ENCODE results near the gene APOB. TPM values are rescaled to one million over a fixed set of nuclear protein-coding genes. Genes with fewer than 3 reads are reported as not detected.

The APOB gene
- total RNA-seq, 1 experiment from 2014 or later = 1.5 TPM

- H3K27ac Mint-ChIP-seq = no peak overlapping the region
- ATAC-seq (peak; percentile 57), DNase-seq (ENCODE audit: low spot score) (no peak)
- CTCF ChIA-PET = interaction anchor here (0.6 to 1.4 kb wide), 2 partner anchors 21 to 323 kb away, joined by 4 to 5 read pairs; no protein-coding TSS in a partner anchor
- no peak overlapping the region for H3K4me3 Mint-ChIP-seq
- peaks cover 19% of the 10 kb centered on the region for H3K4me1 Mint-ChIP-seq
- no peaks in the 10 kb centered on the region for H3K36me3 Mint-ChIP-seq
- H3K27me3 Mint-ChIP-seq (ENCODE audit: low read depth) = no peaks in the 10 kb centered on the region
- H3K9me3 Mint-ChIP-seq = no peaks in the 10 kb centered on the region
- POLR2A ChIA-PET = no interaction called here
- TF ChIP-seq RELA (CRISPR knock-in tag; IDR thresholded peaks at IDR 0.05; ENCODE audit: borderline replicate concordance) (no peak), STAT6 (CRISPR knock-in tag; conservative IDR thresholded peaks at IDR 0.05; ENCODE audit: low read depth) (no peak), TEAD4 (CRISPR knock-in tag; IDR thresholded peaks at IDR 0.05) (no peak), ELF4 (CRISPR knock-in tag; IDR thresholded peaks at IDR 0.05; ENCODE audit: low read depth) (no peak), ATF2 (CRISPR knock-in tag; IDR thresholded peaks at IDR 0.05; ENCODE audit: borderline replicate concordance, low read depth) (no peak), ZNF232 (CRISPR knock-in tag; IDR thresholded peaks at IDR 0.05) (no peak), HMGXB4 (CRISPR knock-in tag; IDR thresholded peaks at IDR 0.05) (no peak), USF2 (CRISPR knock-in tag; IDR thresholded peaks at IDR 0.05) (no peak), GABPB1 (CRISPR knock-in tag; IDR thresholded peaks at IDR 0.05) (no peak), TCF7 (CRISPR knock-in tag; IDR thresholded peaks at IDR 0.05; ENCODE audit: low read depth) (no peak), EMX1 (CRISPR knock-in tag; IDR thresholded peaks at IDR 0.05) (no peak), SP1 (CRISPR knock-in tag; conservative IDR thresholded peaks at IDR 0.05) (no peak)
These were observed 60.0 kb downstream of the APOB start for GRCh38 chr2:20983844-20984243.

- POLR2A ChIA-PET = no interaction called here
- Mint-ChIP-seq H3K9me3 (no peaks in the 10 kb centered on the region), H3K27ac (no peak overlapping the region; the same call in 1 of the 2 replicates), H3K27me3 (ENCODE audit: low read depth) (no peaks in the 10 kb centered on the region), H3K36me3 (no peaks in the 10 kb centered on the region), H3K4me1 (peaks cover 19% of the 10 kb centered on the region), H3K4me3 (no peak overlapping the region)
- CTCF ChIA-PET = interaction anchor here (1.4 kb wide), 1 partner anchor 322 kb away, joined by 5 read pairs; no protein-coding TSS in a partner anchor
- DNase-seq (ENCODE audit: low spot score) (no peak), ATAC-seq (no peak)
- TF ChIP-seq NFATC4 (CRISPR knock-in tag; IDR thresholded peaks at IDR 0.05) (no peak), ZSCAN18 (CRISPR knock-in tag; IDR thresholded peaks at IDR 0.05) (no peak), JUN (CRISPR knock-in tag; IDR thresholded peaks at IDR 0.05) (no peak), NR2C2 (CRISPR knock-in tag; IDR thresholded peaks at IDR 0.05) (no peak), PRDM15 (CRISPR knock-in tag; IDR thresholded peaks at IDR 0.05) (no peak), CTCF (IDR thresholded peaks at IDR 0.05) (no peak), ETV6 (CRISPR knock-in tag; IDR thresholded peaks at IDR 0.05) (no peak), ATF2 (CRISPR knock-in tag; IDR thresholded peaks at IDR 0.05; ENCODE audit: borderline replicate concordance, low read depth) (no peak), ZNF232 (CRISPR knock-in tag; IDR thresholded peaks at IDR 0.05) (no peak)
These were observed 61.0 kb downstream of the APOB start for GRCh38 chr2:20982861-20983260.
